Body of pancreas (tissue), 4 donors: ENCODE measurements around the gene GSE1.

Experiments
- POLR2A ChIP-seq, 3 donors: fragments of 450-650 bp; IDR thresholded peaks; one replicate each; pipeline ENCODE4 v1.6.1; 2016; ENCODE audit warnings: antibody characterized with exemption in 3 of 3, mild to moderate bottlenecking in 2 of 3
- TF ChIP-seq, protein P1 (sequence below), 7 experiments: fragments of 450-650 bp in 4 of 7; fragments of 200-600 bp in 3 of 7; sonication (generic) in 3 of 7; IDR thresholded peaks; one replicate each; pipeline ENCODE4 v1.5.1; 2016 to 2019; ENCODE audit warnings: antibody characterized with exemption in 7 of 7

- TF ChIP-seq, protein P1, sequence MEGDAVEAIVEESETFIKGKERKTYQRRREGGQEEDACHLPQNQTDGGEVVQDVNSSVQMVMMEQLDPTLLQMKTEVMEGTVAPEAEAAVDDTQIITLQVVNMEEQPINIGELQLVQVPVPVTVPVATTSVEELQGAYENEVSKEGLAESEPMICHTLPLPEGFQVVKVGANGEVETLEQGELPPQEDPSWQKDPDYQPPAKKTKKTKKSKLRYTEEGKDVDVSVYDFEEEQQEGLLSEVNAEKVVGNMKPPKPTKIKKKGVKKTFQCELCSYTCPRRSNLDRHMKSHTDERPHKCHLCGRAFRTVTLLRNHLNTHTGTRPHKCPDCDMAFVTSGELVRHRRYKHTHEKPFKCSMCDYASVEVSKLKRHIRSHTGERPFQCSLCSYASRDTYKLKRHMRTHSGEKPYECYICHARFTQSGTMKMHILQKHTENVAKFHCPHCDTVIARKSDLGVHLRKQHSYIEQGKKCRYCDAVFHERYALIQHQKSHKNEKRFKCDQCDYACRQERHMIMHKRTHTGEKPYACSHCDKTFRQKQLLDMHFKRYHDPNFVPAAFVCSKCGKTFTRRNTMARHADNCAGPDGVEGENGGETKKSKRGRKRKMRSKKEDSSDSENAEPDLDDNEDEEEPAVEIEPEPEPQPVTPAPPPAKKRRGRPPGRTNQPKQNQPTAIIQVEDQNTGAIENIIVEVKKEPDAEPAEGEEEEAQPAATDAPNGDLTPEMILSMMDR (IDR thresholded peaks at IDR 0.05), result no peak
- TF ChIP-seq POLR2A (IDR thresholded peaks at IDR 0.05), result no peak
Observed at GRCh38 chr16:85628645-85629044, 15.5 kb downstream of the GSE1 start.
